Fibroblast of the aortic adventitia (primary cell): ENCODE data around the gene TOMM40L. TPM values are rescaled to one million over a fixed set of nuclear protein-coding genes. Genes with fewer than 3 reads are reported as not detected.
A peak's percentile ranks its signal among the peaks of the same experiment; 100 is the strongest.

Experiments
- DNase-seq: peaks from one replicate; pipeline ENCODE4 v3.0.0-alpha.2; 2010; ENCODE audit warnings: low read depth
- H3K4me3 ChIP-seq: 2 replicates; pipeline ENCODE4 v1.5.1; 2011; ENCODE audit warnings: low read depth, mild to moderate bottlenecking, control low read depth, low read length, moderate library complexity
- CTCF ChIP-seq: IDR thresholded peaks from 2 replicates; pipeline ENCODE4 v1.5.1; 2011; ENCODE audit warnings: mild to moderate bottlenecking, low read length, control low read depth, inconsistent platforms; ENCODE audit not compliant: insufficient read depth
- total RNA-seq: library from RNA; depleted of rRNA; stranded (reverse); fragments of >200 nt; gene quantifications from 2 replicates; pipeline ENCODE4 v1.2.3, GENCODE V29; 2012; ENCODE audit warnings: low replicate concordance

Gene TOMM40L
- total RNA-seq, 1 donor: 9.1 TPM

GRCh38 chr1:161197560-161198193 lies 28.2 kb upstream of the TOMM40L start:
- no peak for TF ChIP-seq CTCF
- H3K4me3 ChIP-seq: peak overlapping the region; percentile 68
- peak; percentile 6 for DNase-seq

DNA sequence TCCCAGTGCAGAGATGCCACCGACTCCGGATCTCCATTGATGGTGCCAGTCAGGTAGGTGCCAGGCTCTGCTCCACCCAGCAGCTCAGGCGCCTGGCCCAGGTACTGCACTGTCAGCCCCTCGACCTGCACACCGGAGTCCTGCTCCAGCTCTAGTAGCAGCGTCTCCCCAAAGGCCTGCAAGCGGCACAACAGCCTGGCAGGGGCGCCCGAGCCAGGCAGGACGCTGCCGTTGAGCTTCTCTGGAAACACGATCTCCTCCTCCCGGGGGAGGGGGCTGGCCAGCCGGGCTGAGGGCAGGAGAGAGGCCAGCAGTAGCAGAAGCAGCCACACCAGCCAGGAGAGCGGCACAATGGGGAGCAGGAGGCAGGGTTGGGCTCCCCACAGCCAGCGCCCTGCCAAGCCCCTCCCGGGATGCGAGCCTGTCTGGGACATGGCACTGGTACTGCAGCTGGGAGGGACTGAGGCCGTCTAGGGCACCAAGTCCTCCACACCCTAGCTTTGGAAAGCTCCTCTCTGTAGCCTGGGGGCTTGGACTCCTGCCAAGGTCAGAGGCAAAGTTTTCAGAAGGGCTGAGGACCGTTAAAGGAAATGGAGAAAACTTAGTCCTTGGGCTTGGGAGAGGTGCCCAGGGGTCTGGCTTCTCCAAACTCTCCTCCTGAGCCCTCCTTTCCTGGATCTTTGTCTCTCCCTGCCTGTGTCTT lies 27.5 kb upstream of the TOMM40L start:
- no peak for TF ChIP-seq CTCF
- DNase-seq: peak; percentile 32
- H3K4me3 ChIP-seq: peak overlapping the region; percentile 68

- H3K4me3 ChIP-seq: peak within 1 kb of the TSS; percentile 68
- TF ChIP-seq CTCF: no peak
- peak; percentile 91 for DNase-seq
Observed at GRCh38 chr1:161198897-161199431, 26.9 kb upstream of the TOMM40L start, which contains the start of gene ADAMTS4. Gene ADAMTS4, minus strand, starts transcription at chr1:161199054. Its CDS starts 427 bp downstream, at chr1:161198627.

DNA sequence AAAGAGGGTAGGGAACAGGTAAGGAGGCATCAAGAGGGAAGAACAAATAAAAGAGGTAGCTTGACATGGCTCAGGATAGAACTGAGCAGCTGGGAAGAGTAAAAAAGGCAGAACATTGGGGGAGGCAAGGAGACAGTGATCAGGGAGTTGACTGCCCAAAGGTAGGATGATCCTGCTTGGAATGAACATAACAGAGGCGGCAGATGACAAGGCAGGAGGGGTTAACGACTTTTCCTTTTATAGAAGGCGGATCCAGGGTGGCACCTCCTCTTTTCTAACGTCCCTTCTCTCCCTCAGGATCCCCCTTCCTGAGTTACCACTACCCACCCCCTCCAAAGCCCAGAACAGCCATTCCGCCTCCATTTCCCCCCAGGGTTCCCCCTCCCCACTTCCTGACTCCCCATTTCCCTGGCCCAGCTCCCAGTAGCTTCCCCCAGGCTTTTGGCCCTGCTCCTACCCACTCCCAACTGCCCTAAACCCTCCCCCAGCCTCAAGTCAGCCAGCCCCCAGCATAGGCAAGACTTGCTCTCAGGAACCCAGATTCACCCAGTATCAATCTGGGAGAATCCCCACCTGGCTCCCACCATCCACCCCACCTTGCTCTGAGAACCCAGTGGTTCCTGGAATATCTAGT lies 26.2 kb upstream of the TOMM40L start:
- TF ChIP-seq CTCF: no peak
- H3K4me3 ChIP-seq: no peak overlapping the region
- no peak for DNase-seq

- DNase-seq: no peak
- no peak for TF ChIP-seq CTCF
- H3K4me3 ChIP-seq: no peak overlapping the region
Observed at GRCh38 chr1:161200421-161200991, 25.4 kb upstream of the TOMM40L start.

- peak overlapping the region; percentile 67 for H3K4me3 ChIP-seq
- peak; percentile 88 for DNase-seq
- TF ChIP-seq CTCF: no peak
Observed at GRCh38 chr1:161200992-161201835, 24.6 kb upstream of the TOMM40L start.
